ENCODE measurements around the gene EVI5.
"Not testable (repeated sequence)": the region's sequence is repeated elsewhere in the genome, so short reads cannot be mapped to it uniquely, and the experiment has no call there.

Gene EVI5

DNA sequence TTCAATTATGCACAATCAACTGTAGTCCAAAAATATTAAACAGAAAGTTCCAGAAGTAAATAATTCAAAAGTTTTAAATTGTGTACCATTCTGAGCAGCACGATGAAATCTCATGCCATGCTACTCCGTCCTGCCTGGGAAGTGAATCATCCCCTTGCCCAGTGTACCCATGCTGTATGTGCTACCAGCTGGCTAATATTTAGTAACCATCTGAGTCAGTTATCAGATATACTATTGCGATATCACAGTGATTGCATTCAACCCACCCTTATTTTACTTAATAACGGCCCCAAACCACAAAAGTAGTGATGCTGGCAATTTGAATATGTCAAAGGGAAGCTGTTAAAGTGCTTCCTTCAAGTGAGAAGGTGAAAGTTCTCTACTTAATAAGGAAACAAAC, 56.2 kb downstream of the EVI5 start:
- Histone ChIP-seq H3K4me3 (ENCODE audit: low read length) (no peak overlapping the region), H3K4me2 (ENCODE audit: low read length) (no peak overlapping the region), H3K27me3 (ENCODE audit: low read depth, low read length) (no peaks in the 10 kb centered on the region), H4K20me1 (ENCODE audit: insufficient read depth, low read length) (no peaks in the 10 kb centered on the region), H3K4me1 (ENCODE audit: low read length) (no peaks in the 10 kb centered on the region), H2AFZ (ENCODE audit: low read depth, low read length) (no peak overlapping the region), H3K36me3 (replicated peaks; ENCODE audit: low read depth, low read length) (no peaks in the 10 kb centered on the region), H3K9me3 (ENCODE audit: insufficient read depth, low read length) (no peaks in the 10 kb centered on the region), H3K27ac (ENCODE audit: low read length) (no peak overlapping the region), H3K9ac (ENCODE audit: low read length) (no peak overlapping the region), H3K79me2 (ENCODE audit: low read length) (no peaks in the 10 kb centered on the region)
- TF ChIP-seq, protein P1, sequence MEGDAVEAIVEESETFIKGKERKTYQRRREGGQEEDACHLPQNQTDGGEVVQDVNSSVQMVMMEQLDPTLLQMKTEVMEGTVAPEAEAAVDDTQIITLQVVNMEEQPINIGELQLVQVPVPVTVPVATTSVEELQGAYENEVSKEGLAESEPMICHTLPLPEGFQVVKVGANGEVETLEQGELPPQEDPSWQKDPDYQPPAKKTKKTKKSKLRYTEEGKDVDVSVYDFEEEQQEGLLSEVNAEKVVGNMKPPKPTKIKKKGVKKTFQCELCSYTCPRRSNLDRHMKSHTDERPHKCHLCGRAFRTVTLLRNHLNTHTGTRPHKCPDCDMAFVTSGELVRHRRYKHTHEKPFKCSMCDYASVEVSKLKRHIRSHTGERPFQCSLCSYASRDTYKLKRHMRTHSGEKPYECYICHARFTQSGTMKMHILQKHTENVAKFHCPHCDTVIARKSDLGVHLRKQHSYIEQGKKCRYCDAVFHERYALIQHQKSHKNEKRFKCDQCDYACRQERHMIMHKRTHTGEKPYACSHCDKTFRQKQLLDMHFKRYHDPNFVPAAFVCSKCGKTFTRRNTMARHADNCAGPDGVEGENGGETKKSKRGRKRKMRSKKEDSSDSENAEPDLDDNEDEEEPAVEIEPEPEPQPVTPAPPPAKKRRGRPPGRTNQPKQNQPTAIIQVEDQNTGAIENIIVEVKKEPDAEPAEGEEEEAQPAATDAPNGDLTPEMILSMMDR (IDR thresholded peaks at IDR 0.05; ENCODE audit: low read depth, low read length): no peak
- no peak for TF ChIP-seq EZH2phosphoT487 (IDR thresholded peaks at IDR 0.05; ENCODE audit: low read depth)

DNA sequence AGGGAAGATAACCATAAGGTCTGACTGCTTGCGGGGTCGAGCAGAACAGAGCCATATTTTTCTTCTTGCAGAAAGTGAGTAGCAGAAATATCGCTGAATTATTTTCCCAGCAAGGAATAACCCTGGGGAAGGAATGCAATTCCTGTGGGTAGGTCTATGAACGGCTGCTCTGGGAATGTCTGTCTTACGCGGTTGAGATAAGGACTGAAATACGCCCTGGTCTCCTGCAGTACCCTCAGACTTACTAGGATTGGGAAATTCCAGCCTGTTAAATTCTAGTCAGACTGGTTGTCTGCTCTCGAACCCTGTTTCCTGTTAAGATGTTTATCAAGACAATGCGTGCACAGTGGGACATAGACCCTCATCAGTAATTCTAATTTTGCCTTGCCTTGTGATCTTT, 61.2 kb downstream of the EVI5 start:
- not testable (repeated sequence) for H3K79me2 ChIP-seq (ENCODE audit: low read length); H3K27ac ChIP-seq (ENCODE audit: low read length); H4K20me1 ChIP-seq (ENCODE audit: insufficient read depth, low read length); H3K36me3 ChIP-seq (replicated peaks; ENCODE audit: low read depth, low read length); H3K9ac ChIP-seq (ENCODE audit: low read length); H2AFZ ChIP-seq (ENCODE audit: low read depth, low read length); H3K9me3 ChIP-seq (ENCODE audit: insufficient read depth, low read length); H3K4me2 ChIP-seq (ENCODE audit: low read length); H3K4me3 ChIP-seq (ENCODE audit: low read length); H3K4me1 ChIP-seq (ENCODE audit: low read length); H3K27me3 ChIP-seq (ENCODE audit: low read depth, low read length)

DNA sequence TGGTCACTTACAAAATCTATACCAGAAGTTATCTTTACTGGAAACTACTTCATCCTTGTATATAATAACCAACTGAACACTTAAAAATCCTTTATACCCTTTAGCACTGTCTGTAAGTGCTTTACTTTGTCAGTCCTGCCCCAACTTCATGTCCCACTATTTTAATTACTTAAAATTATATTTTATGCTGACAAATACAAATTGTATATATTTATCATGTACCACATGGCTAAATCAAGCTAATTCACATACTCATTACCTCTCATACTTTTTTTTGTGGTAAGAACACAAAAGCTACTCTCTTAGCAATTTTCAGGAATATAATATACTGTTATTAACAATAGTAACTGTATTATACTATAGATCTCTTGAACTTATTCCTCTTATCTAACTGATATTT, 63.0 kb downstream of the EVI5 start:
- no peaks in the 10 kb centered on the region for H3K79me2 ChIP-seq (ENCODE audit: low read length)

DNA sequence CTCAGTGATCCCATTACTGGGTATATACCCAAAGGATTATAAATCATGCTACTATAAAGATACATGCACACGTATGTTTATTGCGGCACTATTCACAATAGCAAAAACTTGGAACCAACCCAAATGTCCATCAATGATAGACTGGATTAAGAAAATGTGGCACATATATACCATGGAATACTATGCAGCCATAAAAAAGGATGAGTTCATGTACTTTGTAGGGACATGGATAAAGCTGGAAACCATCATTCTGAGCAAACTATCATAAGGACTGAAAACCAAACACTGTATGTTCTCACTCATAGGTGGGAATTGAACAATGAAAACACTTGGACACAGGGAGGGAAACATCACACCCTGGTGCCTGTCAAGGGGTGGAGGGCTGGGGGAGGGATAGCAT, 63.8 kb downstream of the EVI5 start:
- not testable (repeated sequence) for H2AFZ ChIP-seq (ENCODE audit: low read depth, low read length); H3K4me1 ChIP-seq (ENCODE audit: low read length); H3K4me3 ChIP-seq (ENCODE audit: low read length); H3K9me3 ChIP-seq (ENCODE audit: insufficient read depth, low read length); H4K20me1 ChIP-seq (ENCODE audit: insufficient read depth, low read length); H3K27me3 ChIP-seq (ENCODE audit: low read depth, low read length); H3K36me3 ChIP-seq (replicated peaks; ENCODE audit: low read depth, low read length); H3K9ac ChIP-seq (ENCODE audit: low read length); H3K79me2 ChIP-seq (ENCODE audit: low read length); H3K4me2 ChIP-seq (ENCODE audit: low read length); H3K27ac ChIP-seq (ENCODE audit: low read length)

More for the DNA sequence above, 63.0 kb downstream of the EVI5 start:
- no peak overlapping the region for H2AFZ ChIP-seq (ENCODE audit: low read depth, low read length)
- H3K4me1 ChIP-seq (ENCODE audit: low read length): peaks cover 5% of the 10 kb centered on the region
- H3K4me3 ChIP-seq (ENCODE audit: low read length): no peak overlapping the region
- H4K20me1 ChIP-seq (ENCODE audit: insufficient read depth, low read length): no peaks in the 10 kb centered on the region
- H3K27me3 ChIP-seq (ENCODE audit: low read depth, low read length): no peaks in the 10 kb centered on the region
- H3K27ac ChIP-seq (ENCODE audit: low read length): no peak overlapping the region
- no peaks in the 10 kb centered on the region for H3K9me3 ChIP-seq (ENCODE audit: insufficient read depth, low read length)
- no peak overlapping the region for H3K9ac ChIP-seq (ENCODE audit: low read length)
- H3K36me3 ChIP-seq (replicated peaks; ENCODE audit: low read depth, low read length): no peaks in the 10 kb centered on the region
- no peak for TF ChIP-seq EZH2phosphoT487 (IDR thresholded peaks at IDR 0.05; ENCODE audit: low read depth)
- TF ChIP-seq, protein P1 (IDR thresholded peaks at IDR 0.05; ENCODE audit: low read depth, low read length): no peak
- H3K4me2 ChIP-seq (ENCODE audit: low read length): no peak overlapping the region

DNA sequence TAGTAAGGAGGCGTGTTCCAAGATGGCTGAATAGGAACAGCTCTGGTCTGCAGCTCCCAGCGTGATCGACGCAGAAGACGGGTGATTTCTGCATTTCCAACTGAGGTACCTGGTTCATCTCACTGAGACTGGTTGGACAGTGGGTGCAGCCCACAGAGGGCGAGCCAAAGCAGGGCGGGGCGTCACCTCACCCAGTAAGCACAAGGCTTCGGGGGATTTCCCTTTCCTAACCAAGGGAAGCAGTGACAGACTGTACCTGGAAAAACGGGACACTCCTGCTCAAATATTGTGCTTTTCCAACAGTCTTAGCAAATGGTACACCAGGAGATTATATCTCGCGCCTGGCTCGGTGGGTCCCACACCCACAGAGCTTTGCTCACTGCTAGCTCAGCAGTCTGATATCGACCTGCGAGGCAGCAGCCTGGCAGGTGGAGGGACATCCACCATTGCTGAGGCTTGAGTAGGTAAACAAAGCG, 69.4 kb downstream of the EVI5 start:
- H2AFZ ChIP-seq (ENCODE audit: low read depth, low read length); H3K4me3 ChIP-seq (ENCODE audit: low read length); H3K79me2 ChIP-seq (ENCODE audit: low read length): not testable (repeated sequence)

More for the DNA sequence above, 69.4 kb downstream of the EVI5 start:
- H3K27ac ChIP-seq (ENCODE audit: low read length); H3K9me3 ChIP-seq (ENCODE audit: insufficient read depth, low read length); H4K20me1 ChIP-seq (ENCODE audit: insufficient read depth, low read length); H3K27me3 ChIP-seq (ENCODE audit: low read depth, low read length); H3K36me3 ChIP-seq (replicated peaks; ENCODE audit: low read depth, low read length); H3K4me2 ChIP-seq (ENCODE audit: low read length); H3K4me1 ChIP-seq (ENCODE audit: low read length); H3K9ac ChIP-seq (ENCODE audit: low read length): not testable (repeated sequence)

Data from OCI-LY3 (cell line).